Activated CD8-positive, alpha-beta T cell treated with anti-CD3 and anti-CD28 coated beads for 36 hours (primary cell): Measurements from ENCODE around the gene ZNF655. TPM values are rescaled to one million over a fixed set of nuclear protein-coding genes. Genes with fewer than 3 reads are reported as not detected.

Source experiments
- ATAC-seq: fragments of 200-7000 bp; cut with Tn5 transposase; one replicate; pipeline ENCODE4 v1.10.0; 2021; ENCODE audit warnings: mild to moderate bottlenecking, moderate library complexity
- CTCF ChIA-PET: fragments of 350-600 bp; sonication (Branson Sonifier 250); formaldehyde crosslinking; loops from one replicate; lab custom pipeline; 2021; ENCODE audit warnings: antibody characterized with exemption; lab: Charles Lee
- POLR2A ChIA-PET: fragments of 350-600 bp; sonication (Branson Sonifier 250); formaldehyde crosslinking; loops from one replicate; lab custom pipeline; 2021; ENCODE audit warnings: antibody characterized with exemption; lab: Charles Lee
- DNase-seq: peaks from one replicate; pipeline ENCODE4 v3.0.0-alpha.2; 2020
- H3K27ac Mint-ChIP-seq: one replicate; pipeline ENCODE4 v1.8.0; 2021; ENCODE audit warnings: mild to moderate bottlenecking, mixed read lengths
- H3K27me3 Mint-ChIP-seq: one replicate; pipeline ENCODE4 v1.8.0; 2021; ENCODE audit warnings: mixed read lengths
- H3K36me3 Mint-ChIP-seq: one replicate; pipeline ENCODE4 v1.8.0; 2021; ENCODE audit warnings: low read depth, mixed read lengths
- H3K4me1 Mint-ChIP-seq: one replicate; pipeline ENCODE4 v1.8.0; 2021; ENCODE audit warnings: low read depth, mixed read lengths
- H3K4me3 Mint-ChIP-seq: one replicate; pipeline ENCODE4 v1.8.0; 2021; ENCODE audit warnings: mild to moderate bottlenecking, moderate library complexity, mixed read lengths
- H3K9me3 Mint-ChIP-seq: one replicate; pipeline ENCODE4 v1.8.0; 2021; ENCODE audit warnings: mixed read lengths
- CTCF ChIP-seq: fragments of 200-600 bp; IDR thresholded peaks from one replicate; pipeline ENCODE4 v1.8.0; 2022; ENCODE audit warnings: antibody characterized with exemption, mild to moderate bottlenecking
- intact Hi-C: fragments of 100-400 bp; cut with micrococcal nuclease; formaldehyde crosslinking; loops from one replicate; pipeline ENCODE4 v1.10.0; 2022
- total RNA-seq, 2 experiments: library from RNA; stranded (reverse); gene quantifications; one replicate each; pipeline ENCODE4 v1.2.3, GENCODE V29; 2021

ZNF655 gene
- total RNA-seq, 2 experiments from 2014 or later = 63.0 to 65.2 TPM

DNA sequence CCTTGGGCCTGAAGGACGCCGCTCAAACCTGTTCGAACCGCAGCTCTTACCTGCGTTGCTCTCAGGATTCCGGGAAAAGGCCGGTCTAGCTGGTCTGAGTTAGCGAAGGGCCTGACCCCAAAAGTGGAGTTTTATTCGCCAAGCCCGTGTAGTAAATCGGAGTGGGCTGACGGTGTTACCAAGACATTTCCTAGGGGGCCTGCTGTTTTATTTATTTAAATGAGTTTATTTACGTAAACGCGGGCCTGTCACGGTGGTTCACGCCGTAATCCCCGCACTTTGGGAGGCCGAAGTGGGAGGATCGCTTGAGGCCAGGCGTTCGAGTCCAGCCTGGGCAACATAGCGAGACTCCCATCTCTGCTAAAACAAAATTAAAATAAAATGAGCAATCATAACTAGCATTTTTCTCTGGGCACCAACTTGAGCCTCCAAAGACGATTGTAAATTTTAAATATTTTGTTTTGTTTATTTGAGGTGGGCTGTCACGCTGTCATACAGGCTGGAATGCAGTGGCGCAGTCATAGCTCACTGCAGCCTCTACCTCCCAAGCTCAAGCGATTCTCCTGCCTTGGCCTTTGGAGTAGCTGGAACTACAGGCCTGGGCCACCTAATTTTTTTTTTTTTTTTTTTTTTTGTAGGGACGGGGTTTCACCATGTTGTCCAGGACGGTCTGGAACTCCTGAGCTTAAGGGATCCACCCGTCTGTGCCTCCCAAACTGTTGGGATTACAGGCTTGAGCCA lies 903 bp downstream of the ZNF655 start:
- TF ChIP-seq CTCF = no peak
- Mint-ChIP-seq H3K4me3 (peak overlapping the region; percentile 99), H3K27me3 (no peaks in the 10 kb centered on the region), H3K36me3 (peaks cover 59% of the 10 kb centered on the region), H3K9me3 (no peaks in the 10 kb centered on the region), H3K27ac (peak overlapping the region; percentile 100), H3K4me1 (peaks cover 60% of the 10 kb centered on the region)
- ATAC-seq = no peak
- DNase-seq = peak; percentile 21
- CTCF ChIA-PET = interaction anchor here (1.0 to 1.7 kb wide), 3 partner anchors 9 to 34 kb away, joined by 3 to 4 read pairs (median 3); no protein-coding TSS in a partner anchor
- POLR2A ChIA-PET = interaction anchor here (0.9 to 3.8 kb wide), 13 partner anchors 9 to 456 kb away, joined by 3 to 20 read pairs (median 4); partner anchors contain the start of genes TRIM4, ZKSCAN1, ZKSCAN5 and ZNF394
- intact Hi-C loops = loop anchor here (10.0 kb wide), 1 partner anchor 55 kb away; the partner anchor contains the start of genes ZKSCAN5 and ZNF394

- no peak for TF ChIP-seq CTCF
- H3K27ac Mint-ChIP-seq = peak overlapping the region; percentile 85
- H3K9me3 Mint-ChIP-seq = no peaks in the 10 kb centered on the region
- H3K4me3 Mint-ChIP-seq = peak overlapping the region; percentile 99
- DNase-seq (no peak), ATAC-seq (no peak)
- peaks cover 61% of the 10 kb centered on the region for H3K36me3 Mint-ChIP-seq
- peaks cover 61% of the 10 kb centered on the region for H3K4me1 Mint-ChIP-seq
- no peaks in the 10 kb centered on the region for H3K27me3 Mint-ChIP-seq
- POLR2A ChIA-PET = interaction anchor here (1.0 to 1.4 kb wide), 2 partner anchors 61 to 63 kb away, joined by 3 to 5 read pairs; partner anchors contain the start of gene ZNF394
- CTCF ChIA-PET = no interaction called here
- intact Hi-C loops = no loop called here
These were observed 2.6 kb downstream of the ZNF655 start for GRCh38 chr7:99560834-99561736.

DNA sequence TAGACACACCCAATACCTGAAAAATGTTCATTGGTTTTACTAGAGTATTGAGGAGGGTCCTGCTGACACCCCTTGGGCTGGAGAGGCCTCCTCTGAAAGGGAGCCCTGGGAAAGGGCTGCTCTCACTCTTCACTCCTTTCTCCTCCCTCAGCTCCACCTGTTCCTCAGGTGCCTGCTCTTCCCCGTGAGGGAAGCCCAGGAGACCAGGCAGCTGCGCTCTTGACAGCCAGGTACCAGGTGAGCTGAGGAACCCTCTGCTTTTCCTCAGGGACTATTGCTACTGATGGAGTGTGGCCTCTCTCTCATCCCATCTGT lies 3.3 kb downstream of the ZNF655 start:
- H3K36me3 Mint-ChIP-seq = peaks cover 62% of the 10 kb centered on the region
- intact Hi-C loops = no loop called here
- H3K27ac Mint-ChIP-seq = peak overlapping the region; percentile 85
- no peaks in the 10 kb centered on the region for H3K9me3 Mint-ChIP-seq
- no peak for TF ChIP-seq CTCF
- peaks cover 59% of the 10 kb centered on the region for H3K4me1 Mint-ChIP-seq
- DNase-seq = no peak
- ATAC-seq = no peak
- H3K27me3 Mint-ChIP-seq = no peaks in the 10 kb centered on the region
- CTCF ChIA-PET = no interaction called here
- H3K4me3 Mint-ChIP-seq = no peak overlapping the region
- POLR2A ChIA-PET = interaction anchor here (1.4 kb wide), 1 partner anchor 63 kb away, joined by 5 read pairs; no protein-coding TSS in a partner anchor

DNA sequence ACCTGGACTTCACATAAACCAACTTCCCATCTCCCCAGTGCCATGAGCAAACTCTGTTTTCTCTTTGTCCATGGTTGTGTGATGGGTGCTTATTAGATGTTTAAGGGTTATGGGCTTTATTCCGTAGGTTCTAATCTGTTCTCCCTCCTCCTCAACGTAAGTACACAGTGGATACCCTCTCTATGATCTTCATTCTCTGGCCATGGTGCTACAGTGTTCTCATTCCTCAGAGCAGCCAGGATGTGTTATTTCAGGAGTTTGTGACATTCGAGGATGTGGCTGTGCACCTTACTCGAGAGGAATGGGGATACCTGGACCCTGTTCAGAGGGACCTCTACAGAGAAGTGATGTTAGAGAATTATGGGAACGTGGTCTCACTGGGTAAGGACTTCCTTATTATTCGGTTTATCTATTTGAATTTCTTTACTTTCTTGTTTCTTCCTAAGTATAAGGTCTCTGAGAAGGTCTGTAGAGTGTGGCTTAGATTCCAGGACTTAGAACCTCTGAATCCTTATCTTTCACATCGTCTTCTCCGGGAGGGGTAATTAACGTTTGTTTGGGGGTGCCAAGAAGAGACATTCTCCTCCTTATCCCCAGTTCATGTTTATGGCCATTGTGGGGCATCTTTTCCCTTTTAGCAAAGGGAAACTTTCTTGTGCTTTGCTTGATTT lies 3.8 kb downstream of the ZNF655 start:
- H3K27ac Mint-ChIP-seq = peak overlapping the region; percentile 85
- DNase-seq (no peak), ATAC-seq (no peak)
- no peaks in the 10 kb centered on the region for H3K27me3 Mint-ChIP-seq
- TF ChIP-seq CTCF = no peak
- POLR2A ChIA-PET = interaction anchor here (1.4 kb wide), 1 partner anchor 62 kb away, joined by 5 read pairs; no protein-coding TSS in a partner anchor
- intact Hi-C loops = no loop called here
- H3K4me1 Mint-ChIP-seq = peaks cover 54% of the 10 kb centered on the region
- H3K4me3 Mint-ChIP-seq = no peak overlapping the region
- peaks cover 57% of the 10 kb centered on the region for H3K36me3 Mint-ChIP-seq
- CTCF ChIA-PET = no interaction called here
- H3K9me3 Mint-ChIP-seq = no peaks in the 10 kb centered on the region
